Measurements from ENCODE around the gene NACA2. TPM values are rescaled to one million over a fixed set of nuclear protein-coding genes. Genes with fewer than 3 reads are reported as not detected.
"Not testable (repeated sequence)": the region's sequence is repeated elsewhere in the genome, so short reads cannot be mapped to it uniquely, and the experiment has no call there.

The NACA2 gene
- not detected in 2 replicates for total RNA-seq

- DNase-seq (ENCODE audit: low read depth in 2 of 2), result no peak
Observed at GRCh38 chr17:61591018-61591417, at the start of gene NACA2. Gene NACA2, minus strand, starts transcription at chr17:61591219. Its CDS starts 39 bp downstream, at chr17:61591180.

- no peak for DNase-seq (ENCODE audit: low read depth in 2 of 2)
Observed at GRCh38 chr17:61639818-61640217, 48.8 kb upstream of the NACA2 start.

DNA sequence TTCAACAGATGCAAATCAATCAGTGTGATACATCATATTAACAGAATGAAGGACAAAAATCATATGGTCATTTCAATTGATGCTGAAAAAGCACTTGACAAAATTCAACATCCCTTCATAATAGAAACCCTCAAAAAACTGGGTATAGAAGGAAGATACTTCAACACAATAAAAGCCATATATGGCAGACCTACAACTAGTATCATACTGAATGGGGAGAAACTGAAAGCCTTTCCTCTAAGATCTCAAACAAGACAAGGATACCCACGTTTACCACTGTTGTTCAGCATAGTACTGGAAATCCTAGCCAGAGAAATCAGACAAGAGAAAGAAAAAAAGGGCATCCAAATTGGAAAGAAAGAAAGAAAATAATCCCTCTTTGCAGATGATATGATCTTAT is 47.1 kb upstream of the NACA2 start:
- DNase-seq (ENCODE audit: low read depth in 2 of 2), result no peak

DNA sequence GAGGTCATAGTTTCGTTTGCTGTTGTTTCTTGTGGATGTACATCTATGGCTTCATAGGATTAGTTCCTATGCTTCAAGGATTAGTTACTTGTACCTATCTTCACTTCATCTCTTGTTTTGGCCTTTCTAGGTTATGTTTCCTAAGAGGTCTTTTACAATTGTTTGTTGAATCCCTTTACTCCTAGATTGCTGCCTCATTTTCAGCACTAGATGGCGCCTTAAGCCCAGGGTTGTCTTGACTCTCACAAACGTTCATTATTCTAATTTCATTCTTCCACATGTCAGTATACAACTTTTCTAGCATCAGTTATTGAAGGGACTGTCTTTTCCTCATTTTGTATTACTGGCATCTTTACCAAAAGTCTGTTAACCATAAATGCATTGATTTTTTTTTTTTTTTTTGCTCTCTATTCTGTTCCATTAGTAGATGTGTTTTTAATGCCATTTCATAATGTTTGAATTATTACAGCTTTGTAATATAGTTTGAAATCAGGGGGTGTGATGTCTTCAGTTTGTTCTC is 45.0 kb upstream of the NACA2 start:
- DNase-seq (ENCODE audit: low read depth in 2 of 2), result peak; percentile 49 to 68

DNA sequence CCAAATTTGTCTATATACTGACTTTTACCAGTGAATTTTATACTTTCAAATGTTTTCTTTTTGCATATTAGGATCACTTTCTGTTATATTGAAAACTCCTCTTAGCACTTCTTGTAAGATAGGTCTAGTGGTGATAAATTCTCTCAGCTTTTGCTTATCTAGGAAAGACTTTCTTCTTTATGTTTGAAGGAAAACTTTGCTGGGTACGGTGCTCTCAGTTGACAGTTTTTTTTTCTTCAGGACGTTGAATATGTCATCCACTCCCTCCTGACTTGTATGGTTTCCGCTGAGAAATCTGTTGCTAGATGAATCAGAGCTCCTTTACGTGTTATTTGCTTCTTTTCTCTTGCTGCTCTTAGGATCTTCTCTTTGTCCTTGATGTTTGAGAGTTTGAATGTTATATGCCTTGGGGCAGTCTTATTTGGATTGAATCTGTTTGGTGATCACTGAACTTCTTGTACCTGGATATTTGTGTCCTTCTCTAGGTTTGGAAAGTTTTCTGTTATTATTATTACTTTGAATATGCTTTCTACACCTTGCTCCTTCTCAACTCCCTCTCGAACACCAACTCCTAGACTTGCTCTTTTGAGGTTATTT is 44.0 kb upstream of the NACA2 start:
- no peak for DNase-seq (ENCODE audit: low read depth in 2 of 2)

DNA sequence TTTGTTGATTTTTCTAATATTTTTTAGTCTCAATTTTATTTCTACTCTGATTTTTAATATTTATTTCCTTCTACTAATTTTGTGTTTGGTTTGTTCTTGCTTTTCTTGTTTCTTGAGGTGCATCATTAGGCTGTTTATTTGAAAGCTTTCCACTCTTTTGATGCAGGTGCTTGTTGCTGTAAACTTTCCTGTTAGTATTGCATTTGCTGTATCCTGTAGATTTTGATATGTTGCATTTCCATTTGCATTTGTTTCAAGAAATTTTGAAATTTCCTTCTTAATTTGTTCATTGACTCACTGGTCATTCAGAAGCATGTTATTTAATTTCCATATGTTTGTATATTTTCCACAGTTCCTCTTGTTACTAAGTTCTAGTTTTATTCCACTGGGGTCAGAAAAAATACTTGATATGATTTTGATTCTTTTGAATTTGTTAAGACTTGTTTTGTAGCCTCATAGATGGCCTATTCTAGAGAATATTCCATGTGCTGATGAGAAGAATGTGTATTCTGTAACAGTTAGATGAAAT is 43.1 kb upstream of the NACA2 start:
- no peak for DNase-seq (ENCODE audit: low read depth in 2 of 2)

- DNase-seq (ENCODE audit: low read depth in 2 of 2), result no peak
Observed at GRCh38 chr17:61632826-61633225, 41.8 kb upstream of the NACA2 start.

- no peak for DNase-seq (ENCODE audit: low read depth in 2 of 2)
Observed at GRCh38 chr17:61631800-61632199, 40.8 kb upstream of the NACA2 start.

DNA sequence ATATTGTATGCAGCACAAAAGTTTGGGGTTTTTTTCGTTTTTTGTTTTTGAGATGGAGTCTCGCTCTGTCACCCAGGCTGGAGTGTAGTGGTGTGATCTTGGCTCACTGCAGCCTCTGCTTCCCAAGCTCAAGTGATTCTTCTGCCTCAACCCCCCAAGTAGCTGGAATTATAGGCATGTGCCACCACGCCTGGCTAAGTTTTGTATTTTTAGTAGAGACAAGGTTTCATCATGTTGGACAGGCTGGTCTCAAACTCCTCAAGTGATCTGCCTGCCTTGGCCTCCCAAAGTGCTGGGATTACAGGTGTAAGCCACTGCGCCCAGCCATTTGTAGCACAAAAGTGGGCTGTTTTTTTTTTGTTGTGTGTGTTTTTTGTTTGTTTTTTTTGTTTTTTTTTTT is 37.1 kb upstream of the NACA2 start:
- not testable (repeated sequence) for DNase-seq (ENCODE audit: low read depth in 2 of 2)

- no peak for DNase-seq (ENCODE audit: low read depth in 2 of 2)
Observed at GRCh38 chr17:61627658-61628057, 36.6 kb upstream of the NACA2 start.

DNA sequence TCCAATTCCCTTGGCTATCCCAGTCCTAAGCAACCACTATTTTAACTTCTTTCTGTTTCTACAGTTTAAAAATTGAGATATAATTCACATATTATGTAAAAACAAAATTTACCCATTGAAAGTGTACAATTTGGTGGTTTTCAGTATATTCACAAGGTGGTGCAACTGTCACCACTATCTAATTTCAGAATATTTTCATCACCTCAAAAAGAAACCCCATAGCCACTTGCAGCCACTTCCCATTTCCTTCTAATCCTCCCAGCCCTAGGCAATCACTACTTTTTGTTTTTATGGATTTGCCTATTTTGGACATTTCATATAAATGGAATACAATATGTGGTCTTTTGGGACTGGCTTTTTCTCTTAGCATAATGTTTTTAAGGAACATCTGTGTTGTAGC is 36.1 kb upstream of the NACA2 start:
- DNase-seq (ENCODE audit: low read depth in 2 of 2), result no peak

- DNase-seq (ENCODE audit: low read depth in 2 of 2), result no peak
Observed at GRCh38 chr17:61625564-61625963, 34.5 kb upstream of the NACA2 start.

DNA sequence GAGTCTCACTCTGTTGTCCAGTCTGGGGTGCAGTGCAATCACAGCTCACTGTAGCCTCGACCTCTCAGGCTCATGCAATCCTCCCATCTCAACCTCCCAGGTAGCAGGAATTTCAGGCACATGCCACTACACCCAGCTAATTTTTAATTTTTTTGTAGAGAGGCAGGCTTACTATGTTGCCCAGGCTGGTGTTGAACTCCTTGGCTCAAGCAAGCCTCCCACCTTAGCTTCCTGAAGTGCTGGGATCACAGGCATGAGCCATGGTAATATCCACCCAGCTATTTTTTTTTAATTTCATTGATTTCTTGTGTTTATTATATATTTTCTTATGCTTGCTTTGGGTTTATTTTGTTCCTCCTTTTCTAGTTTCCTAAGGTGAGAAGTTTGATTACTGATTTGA is 33.9 kb upstream of the NACA2 start:
- no peak for DNase-seq (ENCODE audit: low read depth in 2 of 2)

DNA sequence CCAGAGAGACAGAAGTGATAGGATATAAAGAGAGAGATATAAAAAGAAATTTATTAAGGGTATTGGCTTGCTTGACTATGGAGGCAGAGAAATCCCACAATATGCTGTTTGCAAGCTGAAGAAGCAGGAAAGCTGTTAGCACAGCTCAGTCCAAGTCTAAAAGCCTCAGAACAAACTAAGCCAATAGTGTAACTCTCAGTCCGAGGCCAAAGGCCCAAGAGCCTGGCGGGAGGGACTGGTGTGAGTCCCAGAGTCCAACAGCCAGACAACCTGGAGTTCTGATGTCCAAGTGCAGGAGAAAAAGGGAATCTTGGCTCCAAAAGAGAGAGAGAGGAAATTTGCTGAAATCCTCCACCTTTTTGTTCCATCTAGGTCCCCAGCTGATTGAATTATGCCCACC is 30.3 kb upstream of the NACA2 start:
- no peak for DNase-seq (ENCODE audit: low read depth in 2 of 2)

DNA sequence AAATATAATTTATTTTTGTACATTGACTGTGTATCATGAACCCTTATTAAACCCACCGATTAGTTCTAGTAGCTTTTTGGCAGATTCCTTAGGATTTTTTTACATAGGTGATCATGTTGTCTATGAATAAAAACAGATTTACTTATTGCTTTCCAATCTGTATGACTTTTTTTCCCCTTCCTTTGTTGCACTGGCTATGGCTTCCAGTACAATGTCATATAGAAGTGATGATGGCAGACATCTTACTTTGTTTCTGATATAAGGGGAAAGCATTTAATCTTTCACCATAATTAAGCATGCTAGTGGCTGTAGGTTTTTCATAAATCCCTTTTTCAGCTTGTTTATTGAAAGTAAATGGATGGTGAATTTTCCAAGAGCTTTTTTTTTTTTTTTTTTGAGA is 28.9 kb upstream of the NACA2 start:
- DNase-seq (ENCODE audit: low read depth in 2 of 2), result no peak

GRCh38 chr17:61619493-61619892 is 28.5 kb upstream of the NACA2 start:
- no peak for DNase-seq (ENCODE audit: low read depth in 2 of 2)

- no peak for DNase-seq (ENCODE audit: low read depth in 2 of 2)
Observed at GRCh38 chr17:61618950-61619349, 27.9 kb upstream of the NACA2 start.

- DNase-seq (ENCODE audit: low read depth in 2 of 2), result no peak
Observed at GRCh38 chr17:61617330-61617729, 26.3 kb upstream of the NACA2 start.

DNA sequence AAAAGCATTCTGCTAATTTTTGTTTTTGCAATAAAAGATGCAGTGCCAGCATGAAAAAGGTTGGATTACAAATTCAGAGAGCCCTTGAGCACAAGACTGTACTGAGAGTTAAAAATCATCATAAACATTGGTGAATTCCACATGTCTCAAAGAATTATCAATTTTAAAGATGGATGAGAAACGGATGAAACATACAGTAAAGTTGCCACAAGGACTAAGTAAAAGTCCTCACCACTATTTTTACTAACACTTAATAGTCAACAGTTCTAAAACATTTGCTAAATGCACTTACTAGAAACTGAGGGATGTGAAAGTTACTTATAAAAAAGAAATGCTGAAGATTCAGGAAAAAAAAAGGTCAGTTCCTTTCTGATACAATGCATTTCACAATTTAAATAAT is 25.8 kb upstream of the NACA2 start:
- no peak for DNase-seq (ENCODE audit: low read depth in 2 of 2)

GRCh38 chr17:61614219-61614618 is 23.2 kb upstream of the NACA2 start:
- DNase-seq (ENCODE audit: low read depth in 2 of 2), result no peak

DNA sequence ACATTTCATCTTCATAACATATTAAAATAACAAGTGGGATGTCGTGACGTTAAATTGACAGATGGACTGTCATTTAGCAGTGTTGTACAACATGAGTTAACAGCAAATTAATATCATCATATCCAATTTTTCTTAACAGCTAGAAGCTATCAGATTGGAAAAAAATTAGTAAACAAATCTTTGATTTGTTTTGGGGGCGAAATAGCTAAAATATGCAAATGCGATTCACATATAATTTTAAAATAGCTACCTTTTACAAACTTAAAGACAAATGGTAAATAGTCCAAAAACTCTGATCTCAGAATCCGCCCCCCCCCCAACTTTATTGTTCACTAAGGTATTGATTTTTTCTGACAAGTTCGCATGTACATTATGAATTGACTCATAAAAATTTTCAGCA is 20.3 kb upstream of the NACA2 start:
- no peak for DNase-seq (ENCODE audit: low read depth in 2 of 2)

- DNase-seq (ENCODE audit: low read depth in 2 of 2), result no peak
Observed at GRCh38 chr17:61605692-61606091, 14.7 kb upstream of the NACA2 start.

DNA sequence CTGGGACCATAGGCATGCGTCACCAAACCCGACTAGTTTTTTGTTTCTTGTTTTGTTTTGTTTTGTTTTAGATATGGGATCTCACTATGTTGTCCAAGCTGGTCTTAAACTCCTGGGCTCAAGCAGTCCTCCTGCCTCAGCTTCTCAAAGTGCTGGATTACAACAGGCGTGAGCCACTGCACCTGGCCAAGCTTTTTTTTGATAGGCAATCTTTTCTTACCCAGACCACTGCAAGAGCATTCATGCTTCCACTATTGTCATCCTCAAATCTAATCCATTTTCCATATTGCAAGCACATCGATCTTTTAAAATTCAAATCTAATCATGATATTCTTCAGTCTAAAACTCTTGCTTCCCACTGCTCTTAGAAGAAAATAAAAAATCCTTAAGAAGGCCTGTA is 10.3 kb upstream of the NACA2 start:
- DNase-seq (ENCODE audit: low read depth in 2 of 2), result no peak

DNA sequence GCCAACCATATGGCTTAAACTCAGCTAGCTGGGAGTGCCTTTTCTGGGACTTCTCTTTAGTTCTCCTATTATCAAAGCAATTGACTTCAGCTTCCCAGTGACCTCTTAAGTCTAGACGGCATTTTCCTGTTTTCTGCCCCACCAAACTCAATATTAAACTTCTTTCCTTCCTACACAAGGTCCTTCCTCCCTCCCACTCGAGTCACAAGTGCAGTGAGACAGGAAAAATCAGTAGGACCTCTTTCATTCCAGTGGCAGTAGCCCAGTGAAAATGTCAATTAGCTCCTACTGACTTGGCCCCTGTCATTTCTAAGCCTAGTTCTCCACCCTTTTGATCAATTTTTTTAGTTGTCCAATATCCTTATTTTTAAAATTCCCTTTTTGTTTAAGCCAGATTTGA is 9.6 kb upstream of the NACA2 start:
- DNase-seq (ENCODE audit: low read depth in 2 of 2), result no peak
